GM18519 (cell line): ENCODE measurements around the gene HIF1AN.
"Not testable (repeated sequence)": the region's sequence is repeated elsewhere in the genome, so short reads cannot be mapped to it uniquely, and the experiment has no call there.

ENCODE experiments used
- ATAC-seq: cut with Tn5 transposase; IDR thresholded peaks from one replicate; pipeline ENCODE4 v1.9.1; 2021; ENCODE audit warnings: mild to moderate bottlenecking, moderate library complexity; ENCODE audit not compliant: unreplicated experiment, low FRiP score

Gene HIF1AN

GRCh38 chr10:100565206-100565985 lies 29.7 kb downstream of the HIF1AN start:
- no peak for ATAC-seq

GRCh38 chr10:100566561-100566960 lies 30.8 kb downstream of the HIF1AN start:
- no peak for ATAC-seq

GRCh38 chr10:100567249-100567648 lies 31.5 kb downstream of the HIF1AN start:
- no peak for ATAC-seq

- no peak for ATAC-seq
Measured at GRCh38 chr10:100567826-100568225, 32.1 kb downstream of the HIF1AN start.

GRCh38 chr10:100568912-100569311 lies 33.2 kb downstream of the HIF1AN start:
- no peak for ATAC-seq

GRCh38 chr10:100569687-100570481 lies 34.1 kb downstream of the HIF1AN start:
- no peak for ATAC-seq

GRCh38 chr10:100570506-100570905 lies 34.8 kb downstream of the HIF1AN start:
- ATAC-seq: no peak

- no peak for ATAC-seq
Measured at GRCh38 chr10:100571084-100571856, 35.5 kb downstream of the HIF1AN start.

GRCh38 chr10:100575146-100575545 lies 39.4 kb downstream of the HIF1AN start:
- ATAC-seq: not testable (repeated sequence)

GRCh38 chr10:100575585-100576281 lies 40.0 kb downstream of the HIF1AN start:
- no peak for ATAC-seq

- ATAC-seq: no peak
Measured at GRCh38 chr10:100576282-100576635, 40.5 kb downstream of the HIF1AN start.

GRCh38 chr10:100579261-100580090 lies 43.7 kb downstream of the HIF1AN start:
- no peak for ATAC-seq

GRCh38 chr10:100586959-100587358 lies 51.2 kb downstream of the HIF1AN start:
- no peak for ATAC-seq

- ATAC-seq: no peak
Measured at GRCh38 chr10:100598166-100598565, 62.4 kb downstream of the HIF1AN start.

GRCh38 chr10:100600218-100600617 lies 64.5 kb downstream of the HIF1AN start:
- ATAC-seq: no peak

GRCh38 chr10:100607439-100607838 lies 71.7 kb downstream of the HIF1AN start:
- no peak for ATAC-seq
